Astrocyte of the spinal cord (primary cell): ENCODE data around the gene JUND.
A peak's percentile ranks its signal among the peaks of the same experiment; 100 is the strongest.

Experiments used
- DNase-seq: peaks from one replicate; pipeline ENCODE4 v3.0.0; 2011; ENCODE audit warnings: low read depth, low spot score
- H3K4me3 ChIP-seq: 2 replicates; pipeline ENCODE4 v1.5.1; 2011; ENCODE audit warnings: low read depth, mild to moderate bottlenecking, low read length, moderate library complexity
- in situ Hi-C: cut with HindIII; loops from 2 replicates; pipeline ENCODE4 v1.10.0; 2017; ENCODE audit warnings: low sequenced_read_pairs
- TF ChIP-seq, protein P1 (sequence below): IDR thresholded peaks from 2 replicates; pipeline ENCODE4 v1.5.1; 2012; ENCODE audit warnings: low read depth, mild to moderate bottlenecking, low read length, inconsistent platforms

The JUND gene

DNA sequence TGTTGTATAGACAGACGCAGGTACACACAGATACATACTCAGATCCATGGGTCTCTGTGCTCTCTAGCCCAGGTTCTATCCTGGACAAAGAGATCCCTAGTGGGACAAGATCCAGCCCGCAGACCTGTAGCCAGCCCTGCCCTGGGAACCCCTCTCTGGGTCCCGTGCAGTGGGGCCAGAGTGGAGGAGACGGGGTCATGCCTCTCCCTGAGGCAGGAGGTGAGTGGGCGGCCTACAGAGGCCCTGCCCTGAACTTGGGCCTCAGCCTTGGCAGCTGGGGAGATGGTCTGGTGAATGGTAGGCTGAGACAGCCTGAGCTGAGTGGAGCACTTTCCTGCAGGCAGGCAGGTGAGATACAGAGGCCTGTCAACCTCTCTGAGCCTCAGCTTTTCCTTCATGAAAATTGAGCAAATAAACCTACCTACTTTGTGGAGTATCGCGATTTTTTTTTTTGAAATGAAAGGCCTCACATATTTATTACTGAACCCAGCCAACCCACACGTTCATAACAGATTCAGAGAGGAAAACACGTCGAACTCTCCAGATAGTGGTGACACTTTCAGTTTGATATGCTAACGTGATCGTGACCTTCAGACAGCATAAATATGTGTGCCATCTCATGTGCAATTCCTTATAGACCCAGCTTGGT lies 3.4 kb upstream of the JUND start:
- DNase-seq, result no peak
- no peak overlapping the region for H3K4me3 ChIP-seq
- in situ Hi-C loops, result no loop called here
- TF ChIP-seq, protein P1, sequence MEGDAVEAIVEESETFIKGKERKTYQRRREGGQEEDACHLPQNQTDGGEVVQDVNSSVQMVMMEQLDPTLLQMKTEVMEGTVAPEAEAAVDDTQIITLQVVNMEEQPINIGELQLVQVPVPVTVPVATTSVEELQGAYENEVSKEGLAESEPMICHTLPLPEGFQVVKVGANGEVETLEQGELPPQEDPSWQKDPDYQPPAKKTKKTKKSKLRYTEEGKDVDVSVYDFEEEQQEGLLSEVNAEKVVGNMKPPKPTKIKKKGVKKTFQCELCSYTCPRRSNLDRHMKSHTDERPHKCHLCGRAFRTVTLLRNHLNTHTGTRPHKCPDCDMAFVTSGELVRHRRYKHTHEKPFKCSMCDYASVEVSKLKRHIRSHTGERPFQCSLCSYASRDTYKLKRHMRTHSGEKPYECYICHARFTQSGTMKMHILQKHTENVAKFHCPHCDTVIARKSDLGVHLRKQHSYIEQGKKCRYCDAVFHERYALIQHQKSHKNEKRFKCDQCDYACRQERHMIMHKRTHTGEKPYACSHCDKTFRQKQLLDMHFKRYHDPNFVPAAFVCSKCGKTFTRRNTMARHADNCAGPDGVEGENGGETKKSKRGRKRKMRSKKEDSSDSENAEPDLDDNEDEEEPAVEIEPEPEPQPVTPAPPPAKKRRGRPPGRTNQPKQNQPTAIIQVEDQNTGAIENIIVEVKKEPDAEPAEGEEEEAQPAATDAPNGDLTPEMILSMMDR, result no peak

DNA sequence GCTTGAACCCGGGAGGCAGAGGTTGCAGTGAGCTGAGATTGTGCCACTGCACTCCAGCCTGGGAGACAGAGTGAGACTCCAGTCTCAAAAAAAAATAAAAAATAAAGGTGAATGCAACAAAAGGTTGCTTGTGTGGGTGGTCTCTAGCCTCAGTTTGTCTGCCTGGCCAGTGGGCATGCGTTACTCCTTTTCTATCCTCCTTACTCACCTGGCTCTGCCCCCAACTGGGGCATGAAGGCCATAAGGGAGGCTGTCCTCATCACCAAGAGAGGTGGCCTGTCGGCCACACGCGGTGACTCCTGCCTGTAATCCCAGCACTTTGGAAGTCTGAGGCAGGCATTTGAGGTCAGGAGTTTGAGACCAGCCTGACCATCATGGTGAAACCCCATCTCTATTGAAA lies 1.9 kb upstream of the JUND start:
- TF ChIP-seq, protein P1, result no peak
- in situ Hi-C loops, result no loop called here
- no peak overlapping the region for H3K4me3 ChIP-seq
- no peak for DNase-seq

DNA sequence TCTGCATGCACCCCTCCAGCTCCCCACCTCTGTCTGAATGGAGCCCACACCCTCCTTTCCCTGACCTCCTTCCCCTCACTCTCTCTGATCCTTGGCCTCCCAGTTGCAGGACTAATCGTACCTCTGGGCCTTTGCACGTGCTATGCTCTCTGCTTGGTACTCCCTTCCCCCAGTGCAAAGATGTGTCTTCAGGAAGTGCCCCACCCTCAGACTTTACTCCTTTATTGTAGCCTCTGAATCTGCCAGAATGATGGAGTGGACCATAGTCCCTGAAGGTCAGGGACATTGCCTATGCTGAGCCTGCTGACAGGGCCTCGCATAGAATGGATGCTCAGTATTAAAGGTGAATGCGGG lies 1.3 kb upstream of the JUND start:
- in situ Hi-C loops, result no loop called here
- no peak overlapping the region for H3K4me3 ChIP-seq
- TF ChIP-seq, protein P1, result no peak
- DNase-seq, result no peak

DNA sequence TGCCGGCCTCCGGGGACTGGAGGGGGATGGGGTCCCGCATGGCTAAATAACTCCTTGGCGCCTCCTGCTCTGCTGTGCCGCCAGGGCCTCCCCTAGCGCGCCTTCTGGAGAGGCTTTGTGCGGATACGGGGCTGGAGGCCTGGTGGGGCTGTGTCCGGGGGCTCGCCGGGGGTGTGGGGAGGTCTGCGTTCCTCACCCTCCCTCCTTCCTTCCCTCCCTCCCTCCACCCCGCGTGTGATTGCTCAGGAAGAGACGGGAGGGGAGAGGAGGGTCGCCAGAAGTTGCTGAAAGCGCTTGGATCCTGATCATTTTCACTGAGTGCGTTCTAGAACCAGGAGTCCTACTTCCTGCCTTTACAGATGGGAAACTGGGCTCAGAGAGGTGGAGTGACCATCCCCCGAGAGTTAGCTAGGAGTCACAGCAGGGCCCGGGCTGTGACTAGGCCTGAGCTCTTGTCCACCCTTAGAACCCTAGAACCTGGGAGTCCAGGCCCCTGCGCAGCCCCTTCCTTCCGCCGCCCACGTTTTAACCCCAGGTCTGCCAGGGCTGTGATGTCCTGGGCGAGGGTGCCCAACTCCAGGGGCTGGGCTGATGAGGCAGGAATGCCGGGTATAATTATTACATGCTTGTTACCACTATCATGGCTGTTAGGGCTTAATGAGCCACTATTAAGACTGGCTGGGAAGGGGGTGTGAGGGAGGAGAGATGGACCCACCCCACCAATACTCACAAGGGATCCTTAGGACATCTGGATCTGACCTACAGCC lies 782 bp upstream of the JUND start:
- TF ChIP-seq, protein P1, result peak; percentile 30
- no peak for DNase-seq
- H3K4me3 ChIP-seq, result peak overlapping the region; percentile 45
- in situ Hi-C loops, result no loop called here

DNA sequence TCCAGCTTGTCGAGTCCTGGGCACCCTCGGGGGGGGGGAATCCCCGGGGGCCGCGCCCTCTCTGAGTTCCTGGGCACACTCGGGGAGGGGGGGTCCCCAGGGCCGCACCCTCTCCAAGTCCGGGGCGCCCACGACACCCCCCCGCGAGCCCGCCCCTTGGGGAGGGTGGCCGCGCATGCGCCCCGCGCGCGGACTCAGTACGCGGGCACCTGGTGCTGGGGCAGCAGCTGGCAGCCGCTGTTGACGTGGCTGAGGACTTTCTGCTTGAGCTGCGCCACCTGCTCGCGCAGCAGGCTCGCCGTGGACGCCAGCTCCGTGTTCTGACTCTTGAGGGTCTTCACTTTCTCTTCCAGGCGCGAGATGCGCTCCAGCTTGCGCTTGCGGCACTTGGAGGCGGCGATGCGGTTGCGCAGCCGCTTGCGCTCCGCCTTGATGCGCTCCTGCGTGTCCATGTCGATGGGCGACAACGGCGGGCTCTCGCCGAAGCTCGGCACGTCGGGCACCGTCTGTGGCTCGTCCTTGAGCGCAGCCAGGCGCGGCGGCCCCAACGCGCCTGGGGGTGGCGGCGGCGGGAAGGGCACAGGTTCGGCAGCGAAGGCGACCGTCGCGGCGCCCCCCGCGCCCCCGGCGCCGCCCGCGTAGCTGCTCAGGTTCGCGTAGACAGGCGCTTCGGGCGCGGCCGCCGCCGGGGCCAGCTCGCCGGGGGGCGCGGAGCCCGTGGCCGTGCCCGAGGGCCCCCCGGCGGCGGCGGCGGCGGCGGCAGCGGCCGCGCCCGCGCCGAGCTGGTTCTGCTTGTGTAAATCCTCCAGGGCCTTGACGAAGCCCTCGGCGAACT lies 958 bp downstream of the JUND start:
- in situ Hi-C loops, result no loop called here
- TF ChIP-seq, protein P1, result no peak
- peak overlapping the region; percentile 96 for H3K4me3 ChIP-seq
- peak; percentile 72 for DNase-seq

DNA sequence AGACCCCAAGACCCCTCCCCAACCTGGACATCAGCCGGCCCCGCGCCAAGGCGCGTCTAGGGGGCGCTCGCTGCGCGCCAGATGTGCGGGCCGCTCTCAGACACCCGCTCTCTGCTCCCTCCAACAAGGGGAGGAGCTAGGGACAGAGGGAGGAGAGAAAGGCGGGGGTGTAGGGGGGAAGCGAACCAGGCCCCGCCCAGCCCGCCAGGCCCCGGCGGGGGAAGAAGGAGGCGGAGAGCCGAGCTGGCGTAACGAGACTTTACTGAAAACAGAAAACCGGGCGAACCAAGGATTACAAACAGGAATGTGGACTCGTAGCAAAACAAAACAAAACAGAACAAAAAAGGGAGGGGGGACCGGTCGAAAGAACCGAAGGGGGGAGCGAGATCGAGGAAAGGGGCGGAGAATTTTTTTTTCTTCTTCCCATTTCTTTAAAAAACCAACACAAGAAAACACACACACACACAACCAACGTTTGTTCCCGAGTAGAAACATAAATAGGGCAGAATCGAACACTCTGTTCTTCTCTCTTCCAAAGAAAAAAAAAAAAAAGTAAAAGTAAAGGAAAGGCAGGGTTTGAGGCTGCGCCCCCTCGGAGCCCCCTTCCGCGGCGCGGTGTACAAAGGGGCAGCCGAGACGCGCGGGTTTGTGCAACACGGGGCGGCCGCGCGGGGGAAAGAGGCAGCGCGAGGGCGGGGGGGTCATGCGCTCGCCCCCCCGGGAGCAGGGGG lies 1.7 kb downstream of the JUND start:
- in situ Hi-C loops, result no loop called here
- H3K4me3 ChIP-seq, result peak overlapping the region; percentile 96
- peak; percentile 96 for DNase-seq

More for the DNA sequence above, 1.7 kb downstream of the JUND start:
- TF ChIP-seq, protein P1, result peak; percentile 90
